K562 (cell line): Measurements from ENCODE around the gene HGF. TPM values are rescaled to one million over a fixed set of nuclear protein-coding genes. Genes with fewer than 3 reads are reported as not detected.

ENCODE experiments used
- ATAC-seq: fragments of 200-7000 bp; cut with Tn5 transposase; 3 replicates; pipeline ENCODE4 v1.9.1; 2020; ENCODE audit warnings: moderate library complexity
- BruUV-seq: library from RNA; stranded (reverse); fragments of 400-500 nt; replicated peaks from 2 replicates; lab custom pipeline; 2021; lab: Mats Ljungman, UMichigan
- CTCF ChIA-PET: fragments of 300-600 bp; formaldehyde crosslinking; extraction: SDS; loops from one replicate; lab custom pipeline; 2021; ENCODE audit warnings: low intra/inter-chr PET ratio; lab: Yijun Ruan, JAX
- POLR2A ChIA-PET: fragments of 300-600, 350-650 bp; sonication (Branson Sonifier 250); formaldehyde crosslinking; extraction: SDS; loops from one replicate; lab custom pipeline; 2021; ENCODE audit warnings: antibody characterized with exemption, inconsistent platforms; lab: Yijun Ruan, JAX
- DNase-seq, 4 experiments: peaks; one replicate each; pipeline versions ENCODE4 v3.0.0 to v3.0.0-alpha.2; 2011 to 2018; ENCODE audit warnings: low spot score in 3 of 4, mixed read lengths in 3 of 4; ENCODE audit errors: extremely low read depth in 1 of 4
- FAIRE-seq: peaks from 2 replicates; lab custom pipeline; 2011; peaks lifted over from hg19 to GRCh38; lab: Jason Lieb, UNC
- H2AFZ ChIP-seq: 2 replicates; pipeline ENCODE4 v1.6.0; 2011; ENCODE audit warnings: low read depth, low read length, control low read depth, inconsistent platforms
- H3K27ac ChIP-seq: fragments of 200-600 bp; 3 replicates; pipeline ENCODE4 v1.8.0; 2011; ENCODE audit warnings: low read depth, mild to moderate bottlenecking, control low read depth, inconsistent platforms, low read length, moderate library complexity, mixed read lengths; ENCODE audit errors: extremely low read depth
- H3K27me3 ChIP-seq, 2 experiments: fragments of 300-600 bp in 1 of 2; 2 replicates in 1 of 2; 3 replicates in 1 of 2; pipeline versions ENCODE4 v1.6.0 to v1.8.0; 2011; ENCODE audit warnings: inconsistent platforms in 2 of 2, low read length in 2 of 2, mild to moderate bottlenecking in 1 of 2, mixed read lengths in 1 of 2, moderate library complexity in 1 of 2; ENCODE audit not compliant: control insufficient read depth in 2 of 2, insufficient read depth in 2 of 2
- H3K36me3 ChIP-seq: fragments of 300-600 bp; 3 replicates; pipeline ENCODE4 v1.8.0; 2011; ENCODE audit warnings: mild to moderate bottlenecking, low read length, inconsistent platforms; ENCODE audit not compliant: control insufficient read depth, insufficient read depth
- H3K4me1 ChIP-seq, 2 experiments: fragments of 200-600 bp in 1 of 2; replicated peaks in 1 of 2; 2 replicates in 1 of 2; 3 replicates in 1 of 2; pipeline versions ENCODE4 v1.5.1 to v1.8.0; 2011; ENCODE audit warnings: inconsistent platforms in 2 of 2, low read length in 2 of 2, mild to moderate bottlenecking in 1 of 2, mixed read lengths in 1 of 2, moderate library complexity in 1 of 2; ENCODE audit not compliant: control insufficient read depth in 2 of 2, insufficient read depth in 2 of 2
- H3K4me2 ChIP-seq: 2 replicates; pipeline ENCODE4 v1.6.1; 2011; ENCODE audit warnings: low read length, control low read depth, inconsistent platforms, mixed read lengths; ENCODE audit not compliant: insufficient read depth
- H3K4me3 ChIP-seq: fragments of 200-600 bp; sonication (generic), shearing (Covaris generic); 2 replicates; pipeline ENCODE4 v1.5.1; 2016; ENCODE audit warnings: control low read depth, inconsistent platforms
- H3K79me2 ChIP-seq: fragments of 200-600 bp; 3 replicates; pipeline ENCODE4 v1.8.0; 2011; ENCODE audit warnings: low read length, inconsistent platforms; ENCODE audit not compliant: control insufficient read depth, insufficient read depth
- H3K9ac ChIP-seq, 2 experiments: 2 replicates each; pipeline versions ENCODE4 v1.6.0 to v1.6.1; 2011; ENCODE audit warnings: low read depth in 2 of 2, low read length in 2 of 2, control low read depth in 1 of 2, inconsistent platforms in 1 of 2, mild to moderate bottlenecking in 1 of 2, mixed read lengths in 1 of 2; ENCODE audit not compliant: insufficient read depth in 1 of 2
- H3K9me1 ChIP-seq: one replicate; pipeline ENCODE4 v1.6.0; 2011; ENCODE audit warnings: inconsistent platforms, mild to moderate bottlenecking, low read length, moderate library complexity; ENCODE audit not compliant: control insufficient read depth, insufficient read depth
- H3K9me3 ChIP-seq: replicated peaks from 2 replicates; pipeline ENCODE4 v1.5.1; 2011; ENCODE audit warnings: low read depth, low read length, inconsistent platforms; ENCODE audit not compliant: control insufficient read depth, insufficient read depth
- H4K20me1 ChIP-seq: replicated peaks from 2 replicates; pipeline ENCODE4 v1.6.1; 2011; ENCODE audit warnings: low read length, inconsistent platforms, mixed read lengths; ENCODE audit not compliant: control insufficient read depth, insufficient read depth
- ATF1 ChIP-seq, 2 experiments: fragments of 450-650 bp in 1 of 2; IDR thresholded peaks; 2 replicates each; pipeline ENCODE4 v1.6.1; 2016; ENCODE audit warnings: missing compliant biosample characterization in 1 of 2, missing genetic modification characterization in 1 of 2
- JUN ChIP-seq, 2 experiments: sonication (generic) in 1 of 2; formaldehyde crosslinking in 1 of 2; IDR thresholded peaks; 2 replicates each; pipeline versions ENCODE4 v1.6.1 to v1.8.0; 2012 to 2022; ENCODE audit warnings: borderline replicate concordance in 2 of 2, mild to moderate bottlenecking in 2 of 2, improper control_type of control experiment in 1 of 2, low read depth in 1 of 2, low read length in 1 of 2, missing genetic modification reagents in 1 of 2
- RBFOX2 ChIP-seq: fragments of 200-400 bp; formaldehyde crosslinking; IDR thresholded peaks from 2 replicates; pipeline ENCODE4 v1.6.1; 2017; ENCODE audit warnings: low read depth, mild to moderate bottlenecking, low read length, moderate library complexity
- TFAM ChIP-seq: fragments of 250-450 bp; sonication (Bioruptor Pico); conservative IDR thresholded peaks from 2 replicates; pipeline ENCODE4 v1.5.0; 2021; ENCODE audit warnings: mild to moderate bottlenecking, moderate library complexity
- U2AF1 ChIP-seq: fragments of 200-400 bp; formaldehyde crosslinking; optimal IDR thresholded peaks from 2 replicates; pipeline ENCODE3; 2017; ENCODE audit warnings: mild to moderate bottlenecking, low read depth, low read length, moderate library complexity
- XRCC5 ChIP-seq: fragments of 200-400 bp; formaldehyde crosslinking; IDR thresholded peaks from 2 replicates; pipeline ENCODE4 v1.6.1; 2017; ENCODE audit warnings: low read depth, mild to moderate bottlenecking, low read length
- ZBTB33 ChIP-seq: sonication (generic); formaldehyde crosslinking; IDR thresholded peaks from 2 replicates; pipeline ENCODE4 v1.8.1; 2023; ENCODE audit warnings: mild to moderate bottlenecking, missing genetic modification reagents
- ZBTB7A ChIP-seq: IDR thresholded peaks from 2 replicates; pipeline ENCODE4 v1.6.1; 2011; ENCODE audit warnings: low read depth, mild to moderate bottlenecking, low read length, moderate library complexity, borderline replicate concordance; ENCODE audit not compliant: control insufficient read depth
- ZNF583 ChIP-seq: fragments of 250-450 bp; sonication (Bioruptor Pico); IDR thresholded peaks from 2 replicates; pipeline ENCODE4 v1.4.0; 2020
- ZNF696 ChIP-seq: fragments of 250-450 bp; sonication (Bioruptor Pico); conservative IDR thresholded peaks from 2 replicates; pipeline ENCODE4 v1.4.0; 2020; ENCODE audit warnings: mild to moderate bottlenecking, moderate library complexity
- WGBS: fragments of 100-300 bp; shearing (Covaris generic); methylation state at CpG from one replicate; pipeline ENCODE4 v1.1.6; 2016; ENCODE audit warnings: low coverage, mixed read lengths; ENCODE audit not compliant: insufficient coverage; ENCODE audit errors: missing lambda C conversion rate; 5-methylcytosine and 5-hydroxymethylcytosine counted together
- in situ Hi-C: fragments of 300-500 bp; cut with MboI; formaldehyde crosslinking; loops from 4 replicates; pipeline ENCODE4 v1.15.0; 2018; ENCODE audit warnings: inconsistent platforms, mixed read lengths
- intact Hi-C: fragments of 100-400 bp; cut with micrococcal nuclease; formaldehyde crosslinking; loops from 2 replicates; pipeline ENCODE4 v1.14.2; 2022
- polyA plus RNA-seq, 8 experiments: library from polyadenylated mRNA; depleted of rRNA in 4 of 8; stranded (reverse) in 5 of 8; unstranded in 3 of 8; fragments of >200 nt; fragmentation: Nextera tagmentation in 2 of 8; fragmentation: Illumina TruSeq in 1 of 8; extraction: Ambion mirVana in 2 of 8; extraction: Trizol in 1 of 8; gene quantifications; 2 replicates each; pipeline versions ENCODE4 v1.2.1 to v1.2.3, GENCODE V29; 2011 to 2014; ENCODE audit warnings: inconsistent platforms in 1 of 8, missing spikeins in 1 of 8
- total RNA-seq, 7 experiments: library from RNA; depleted of rRNA in 6 of 7; stranded (reverse); fragments of >200 nt in 6 of 7; fragmentation: Illumina TruSeq in 2 of 7; extraction: Trizol in 2 of 7; gene quantifications; 2 replicates each; pipeline versions ENCODE4 v1.2.1 to v1.2.3, GENCODE V29; 2011 to 2021; ENCODE audit warnings: low replicate concordance in 1 of 7
- TF ChIP-seq, protein P1 (sequence below), 3 experiments: fragments of 200-800 bp in 1 of 3; fragments of 250-450 bp in 1 of 3; fragments of 450-650 bp in 1 of 3; sonication (Bioruptor Pico) in 1 of 3; sonication (Bioruptor generic) in 1 of 3; formaldehyde crosslinking in 1 of 3; IDR thresholded peaks; 2 replicates each; pipeline versions ENCODE4 v1.6.1 to v1.8.0; 2016 to 2022; ENCODE audit warnings: mild to moderate bottlenecking in 2 of 3, missing genetic modification characterization in 2 of 3, missing compliant biosample characterization in 1 of 3, moderate library complexity in 1 of 3

HGF gene
- total and polyA plus RNA-seq, 9 of the 15 experiments (the other 6 are each of a cell fraction or from before 2014, with no cell fraction given), result 0.02 TPM; not detected in 8

- TF ChIP-seq ZBTB33 (no peak), ZNF583 (no peak), XRCC5 (no peak), TFAM (CRISPR knock-in tag) (no peak), ZNF696 (no peak), ATF1 (CRISPR knock-in tag; IDR thresholded peaks at IDR 0.05) (no peak), ATF1 (tag; IDR thresholded peaks at IDR 0.05) (no peak), ZBTB7A (no peak)
- TF ChIP-seq, all 486 proteins: peak for 0
Observed at GRCh38 chr7:81761031-81761430, 8.8 kb downstream of the HGF start (continued).

GRCh38 chr7:81754918-81755696 is 14.7 kb downstream of the HGF start:
- Histone ChIP-seq H3K9me1 (no peaks in the 10 kb centered on the region), H4K20me1 (no peaks in the 10 kb centered on the region), H3K27me3 (no peaks in the 10 kb centered on the region), H3K4me2 (no peak overlapping the region), H3K27ac (no peak overlapping the region), H3K36me3 (no peaks in the 10 kb centered on the region), H3K9ac (no peak overlapping the region), H3K4me3 (no peak overlapping the region), H3K4me1 (no peaks in the 10 kb centered on the region), H3K79me2 (no peaks in the 10 kb centered on the region), H2AFZ (no peak overlapping the region), H3K9me3 (peaks cover 2% of the 10 kb centered on the region)
- 0% methylated on average over 2 of the region's 2 CpGs for WGBS
- no peak for FAIRE-seq
- no peak for DNase-seq
- intact Hi-C loops, result no loop called here
- BruUV-seq, result no TSS peak
- no peak for ATAC-seq
- POLR2A ChIA-PET, result no interaction called here
- CTCF ChIA-PET, result no interaction called here
- TF ChIP-seq U2AF1 (no peak), RBFOX2 (no peak), JUN (IDR thresholded peaks at IDR 0.05; ENCODE audit: borderline replicate concordance, low read depth, low read length) (no peak), JUN (CRISPR knock-in tag; IDR thresholded peaks at IDR 0.05; ENCODE audit: borderline replicate concordance) (no peak)
- TF ChIP-seq, protein P1, sequence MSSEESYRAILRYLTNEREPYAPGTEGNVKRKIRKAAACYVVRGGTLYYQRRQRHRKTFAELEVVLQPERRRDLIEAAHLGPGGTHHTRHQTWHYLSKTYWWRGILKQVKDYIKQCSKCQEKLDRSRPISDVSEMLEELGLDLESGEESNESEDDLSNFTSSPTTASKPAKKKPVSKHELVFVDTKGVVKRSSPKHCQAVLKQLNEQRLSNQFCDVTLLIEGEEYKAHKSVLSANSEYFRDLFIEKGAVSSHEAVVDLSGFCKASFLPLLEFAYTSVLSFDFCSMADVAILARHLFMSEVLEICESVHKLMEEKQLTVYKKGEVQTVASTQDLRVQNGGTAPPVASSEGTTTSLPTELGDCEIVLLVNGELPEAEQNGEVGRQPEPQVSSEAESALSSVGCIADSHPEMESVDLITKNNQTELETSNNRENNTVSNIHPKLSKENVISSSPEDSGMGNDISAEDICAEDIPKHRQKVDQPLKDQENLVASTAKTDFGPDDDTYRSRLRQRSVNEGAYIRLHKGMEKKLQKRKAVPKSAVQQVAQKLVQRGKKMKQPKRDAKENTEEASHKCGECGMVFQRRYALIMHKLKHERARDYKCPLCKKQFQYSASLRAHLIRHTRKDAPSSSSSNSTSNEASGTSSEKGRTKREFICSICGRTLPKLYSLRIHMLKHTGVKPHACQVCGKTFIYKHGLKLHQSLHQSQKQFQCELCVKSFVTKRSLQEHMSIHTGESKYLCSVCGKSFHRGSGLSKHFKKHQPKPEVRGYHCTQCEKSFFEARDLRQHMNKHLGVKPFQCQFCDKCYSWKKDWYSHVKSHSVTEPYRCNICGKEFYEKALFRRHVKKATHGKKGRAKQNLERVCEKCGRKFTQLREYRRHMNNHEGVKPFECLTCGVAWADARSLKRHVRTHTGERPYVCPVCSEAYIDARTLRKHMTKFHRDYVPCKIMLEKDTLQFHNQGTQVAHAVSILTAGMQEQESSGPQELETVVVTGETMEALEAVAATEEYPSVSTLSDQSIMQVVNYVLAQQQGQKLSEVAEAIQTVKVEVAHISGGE (CRISPR knock-in tag; IDR thresholded peaks at IDR 0.05), result no peak
- in situ Hi-C loops, result no loop called here
